ENCODE results near the gene PLD5.

DNA sequence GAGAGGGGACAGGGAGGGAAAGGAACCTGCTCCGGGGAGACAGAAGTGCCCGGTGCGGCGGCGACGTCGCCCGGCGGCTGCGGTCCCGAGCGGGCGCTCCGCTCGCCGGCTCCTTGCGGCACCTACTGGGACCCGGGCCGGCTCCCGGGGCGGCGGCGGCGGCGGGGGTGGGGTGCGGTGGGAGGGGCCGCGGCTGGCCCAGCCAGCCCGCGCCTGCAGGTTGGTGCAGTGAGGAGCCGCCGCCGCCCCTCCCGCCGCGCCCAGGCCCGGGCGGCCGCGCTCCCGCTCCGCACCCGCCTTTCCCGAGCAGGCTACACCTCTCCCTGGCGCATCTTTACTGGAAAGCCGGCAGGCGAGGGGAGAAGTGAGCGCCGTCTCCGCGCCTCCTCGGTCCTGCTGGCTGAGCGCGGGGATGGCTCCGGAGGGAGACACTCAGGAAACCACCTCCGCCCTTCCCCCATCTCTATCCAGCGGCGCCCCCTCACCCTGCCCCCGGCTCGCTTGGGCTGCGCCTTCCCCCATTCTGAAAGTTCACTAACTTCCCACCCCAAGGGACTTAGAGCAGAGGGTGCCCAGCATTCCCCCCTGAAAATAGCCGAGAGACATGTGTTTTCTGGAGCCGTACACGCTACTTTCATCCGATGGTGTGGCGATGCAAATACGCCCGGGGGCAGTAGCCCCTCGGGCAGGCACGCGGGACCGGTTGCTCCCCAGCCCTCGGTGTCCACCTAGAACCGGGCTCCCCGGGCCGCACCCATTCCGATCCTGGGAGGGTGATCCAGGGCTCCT lies at the start of gene PLD5:
- TF ChIP-seq, protein P1, sequence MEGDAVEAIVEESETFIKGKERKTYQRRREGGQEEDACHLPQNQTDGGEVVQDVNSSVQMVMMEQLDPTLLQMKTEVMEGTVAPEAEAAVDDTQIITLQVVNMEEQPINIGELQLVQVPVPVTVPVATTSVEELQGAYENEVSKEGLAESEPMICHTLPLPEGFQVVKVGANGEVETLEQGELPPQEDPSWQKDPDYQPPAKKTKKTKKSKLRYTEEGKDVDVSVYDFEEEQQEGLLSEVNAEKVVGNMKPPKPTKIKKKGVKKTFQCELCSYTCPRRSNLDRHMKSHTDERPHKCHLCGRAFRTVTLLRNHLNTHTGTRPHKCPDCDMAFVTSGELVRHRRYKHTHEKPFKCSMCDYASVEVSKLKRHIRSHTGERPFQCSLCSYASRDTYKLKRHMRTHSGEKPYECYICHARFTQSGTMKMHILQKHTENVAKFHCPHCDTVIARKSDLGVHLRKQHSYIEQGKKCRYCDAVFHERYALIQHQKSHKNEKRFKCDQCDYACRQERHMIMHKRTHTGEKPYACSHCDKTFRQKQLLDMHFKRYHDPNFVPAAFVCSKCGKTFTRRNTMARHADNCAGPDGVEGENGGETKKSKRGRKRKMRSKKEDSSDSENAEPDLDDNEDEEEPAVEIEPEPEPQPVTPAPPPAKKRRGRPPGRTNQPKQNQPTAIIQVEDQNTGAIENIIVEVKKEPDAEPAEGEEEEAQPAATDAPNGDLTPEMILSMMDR (IDR thresholded peaks at IDR 0.05; ENCODE audit: extremely low read depth in 1 of 2, insufficient read depth in 1 of 2, low read depth in 1 of 2, low read length in 2 of 2): no peak
- no peak for TF ChIP-seq POLR2A (IDR thresholded peaks at IDR 0.05; ENCODE audit: low read depth, low read length)

Measured in endothelial cell of umbilical vein (primary cell).